GM06990 (cell line): ENCODE results near the gene CDRT4.

ENCODE experiments used
- DNase-seq: peaks from one replicate; pipeline ENCODE4 v3.0.0-alpha.2; 2011; ENCODE audit not compliant: insufficient read length; ENCODE audit errors: extremely low read depth
- H3K27me3 ChIP-seq: replicated peaks from 2 replicates; pipeline ENCODE4 v1.6.0; 2011; ENCODE audit warnings: low read length; ENCODE audit not compliant: control insufficient read depth, insufficient read depth
- H3K36me3 ChIP-seq: 2 replicates; pipeline ENCODE4 v1.5.1; 2011; ENCODE audit warnings: low read length; ENCODE audit not compliant: control insufficient read depth, insufficient read depth
- H3K4me3 ChIP-seq: replicated peaks from 2 replicates; pipeline ENCODE4 v1.5.1; 2011; ENCODE audit warnings: low read depth, mild to moderate bottlenecking, control low read depth, low read length
- TF ChIP-seq, protein P1 (sequence below): IDR thresholded peaks from 2 replicates; pipeline ENCODE4 v1.5.1; 2011; ENCODE audit warnings: low read length, control low read depth, mild to moderate bottlenecking, inconsistent platforms; ENCODE audit not compliant: insufficient read depth, poor library complexity, severe bottlenecking

CDRT4 gene

DNA sequence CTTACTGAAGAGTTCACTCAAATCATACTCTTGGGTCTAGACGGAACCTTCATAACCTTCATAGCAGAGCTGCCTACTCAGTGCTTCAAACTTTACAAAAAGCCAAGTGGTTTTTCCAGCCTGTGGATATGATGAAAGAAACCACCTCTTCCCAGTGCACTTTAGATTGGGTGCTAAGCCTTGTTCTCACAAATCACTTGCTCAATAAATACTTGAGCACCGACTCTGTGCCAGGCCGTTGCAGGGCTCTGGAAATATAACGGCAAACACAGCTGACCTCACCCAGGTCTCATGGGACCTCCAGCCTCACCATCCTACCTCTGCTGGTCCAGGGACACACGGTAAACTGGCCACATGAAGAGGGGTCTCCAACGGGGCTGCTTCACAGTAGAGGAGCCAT, 35.7 kb downstream of the CDRT4 start:
- no peak overlapping the region for H3K4me3 ChIP-seq
- H3K27me3 ChIP-seq: no peaks in the 10 kb centered on the region
- H3K36me3 ChIP-seq: no peaks in the 10 kb centered on the region
- no peak for DNase-seq
- TF ChIP-seq, protein P1, sequence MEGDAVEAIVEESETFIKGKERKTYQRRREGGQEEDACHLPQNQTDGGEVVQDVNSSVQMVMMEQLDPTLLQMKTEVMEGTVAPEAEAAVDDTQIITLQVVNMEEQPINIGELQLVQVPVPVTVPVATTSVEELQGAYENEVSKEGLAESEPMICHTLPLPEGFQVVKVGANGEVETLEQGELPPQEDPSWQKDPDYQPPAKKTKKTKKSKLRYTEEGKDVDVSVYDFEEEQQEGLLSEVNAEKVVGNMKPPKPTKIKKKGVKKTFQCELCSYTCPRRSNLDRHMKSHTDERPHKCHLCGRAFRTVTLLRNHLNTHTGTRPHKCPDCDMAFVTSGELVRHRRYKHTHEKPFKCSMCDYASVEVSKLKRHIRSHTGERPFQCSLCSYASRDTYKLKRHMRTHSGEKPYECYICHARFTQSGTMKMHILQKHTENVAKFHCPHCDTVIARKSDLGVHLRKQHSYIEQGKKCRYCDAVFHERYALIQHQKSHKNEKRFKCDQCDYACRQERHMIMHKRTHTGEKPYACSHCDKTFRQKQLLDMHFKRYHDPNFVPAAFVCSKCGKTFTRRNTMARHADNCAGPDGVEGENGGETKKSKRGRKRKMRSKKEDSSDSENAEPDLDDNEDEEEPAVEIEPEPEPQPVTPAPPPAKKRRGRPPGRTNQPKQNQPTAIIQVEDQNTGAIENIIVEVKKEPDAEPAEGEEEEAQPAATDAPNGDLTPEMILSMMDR: no peak

DNA sequence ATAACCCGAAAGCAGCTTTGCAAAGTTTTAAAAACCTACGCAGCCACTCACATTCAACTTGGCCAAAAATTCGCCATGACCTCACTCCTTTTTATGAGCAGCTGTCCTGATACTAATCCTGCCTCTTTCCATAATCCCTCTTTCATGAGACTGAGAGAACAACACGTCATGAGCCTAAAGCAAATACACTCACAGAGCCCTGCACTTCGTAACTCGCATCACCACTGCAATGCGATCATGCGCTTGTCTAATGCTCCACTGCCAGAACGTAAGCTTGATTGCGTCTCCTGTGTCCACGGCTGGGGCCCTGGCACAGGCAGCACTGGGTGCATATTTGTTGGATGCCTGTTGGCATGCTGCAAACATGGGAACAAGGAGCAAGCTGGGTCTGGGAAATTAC, 36.2 kb downstream of the CDRT4 start:
- TF ChIP-seq, protein P1: no peak
- no peak for DNase-seq

DNA sequence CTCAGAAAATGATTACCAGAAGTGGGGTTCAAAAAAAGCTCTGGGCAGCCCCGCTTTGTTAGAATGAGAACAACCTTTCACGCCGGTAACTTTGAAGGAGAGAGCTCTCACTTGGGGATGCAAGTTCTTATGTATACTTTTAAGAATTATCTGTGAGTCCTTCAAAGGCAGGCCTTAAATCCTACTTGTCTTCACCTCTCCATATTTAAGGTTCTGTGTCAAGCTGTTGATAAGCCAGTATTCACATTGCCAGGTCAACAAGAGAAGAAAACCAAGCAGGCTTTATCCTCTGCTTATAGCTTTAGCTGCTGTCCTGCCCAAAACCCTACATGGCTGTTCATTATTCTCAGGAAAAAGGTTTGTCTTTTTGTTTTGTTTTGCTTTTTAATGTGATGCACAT, 42.9 kb downstream of the CDRT4 start:
- TF ChIP-seq, protein P1: no peak
- no peaks in the 10 kb centered on the region for H3K27me3 ChIP-seq
- no peak overlapping the region for H3K4me3 ChIP-seq
- DNase-seq: no peak
- H3K36me3 ChIP-seq: no peaks in the 10 kb centered on the region

More for the DNA sequence above, 36.2 kb downstream of the CDRT4 start:
- H3K36me3 ChIP-seq: no peaks in the 10 kb centered on the region
- no peak overlapping the region for H3K4me3 ChIP-seq
- no peaks in the 10 kb centered on the region for H3K27me3 ChIP-seq

DNA sequence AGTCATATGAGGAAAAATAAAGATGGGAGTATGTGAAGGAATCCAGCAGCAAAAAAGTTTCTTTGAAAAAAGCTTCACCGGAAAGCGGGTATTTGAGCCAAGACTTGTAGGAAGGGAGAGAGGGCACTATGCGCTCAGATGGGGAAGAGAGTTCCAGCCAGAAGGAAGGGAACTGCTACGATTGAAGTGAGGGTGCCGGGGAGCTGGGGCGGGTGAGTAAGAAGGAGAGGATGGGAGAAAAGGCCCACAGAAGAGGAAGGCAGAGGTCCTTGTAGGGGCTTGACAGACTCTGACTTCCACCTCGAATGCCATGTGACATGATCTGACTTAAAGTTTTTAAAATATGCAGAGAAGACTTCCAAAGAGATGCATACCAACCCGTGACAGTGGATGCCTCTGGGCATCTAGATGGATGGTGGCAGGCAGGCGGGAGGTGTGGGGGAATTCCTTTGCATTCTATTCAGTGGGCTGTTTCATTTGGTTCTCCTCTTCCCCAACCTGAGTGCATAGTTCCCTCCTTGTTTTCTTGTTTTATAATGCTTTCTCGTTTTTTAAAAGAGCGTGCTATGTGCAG, 44.9 kb downstream of the CDRT4 start:
- Histone ChIP-seq H3K36me3 (no peaks in the 10 kb centered on the region), H3K27me3 (no peaks in the 10 kb centered on the region), H3K4me3 (no peak overlapping the region)
- DNase-seq: no peak
- TF ChIP-seq, protein P1: no peak

DNA sequence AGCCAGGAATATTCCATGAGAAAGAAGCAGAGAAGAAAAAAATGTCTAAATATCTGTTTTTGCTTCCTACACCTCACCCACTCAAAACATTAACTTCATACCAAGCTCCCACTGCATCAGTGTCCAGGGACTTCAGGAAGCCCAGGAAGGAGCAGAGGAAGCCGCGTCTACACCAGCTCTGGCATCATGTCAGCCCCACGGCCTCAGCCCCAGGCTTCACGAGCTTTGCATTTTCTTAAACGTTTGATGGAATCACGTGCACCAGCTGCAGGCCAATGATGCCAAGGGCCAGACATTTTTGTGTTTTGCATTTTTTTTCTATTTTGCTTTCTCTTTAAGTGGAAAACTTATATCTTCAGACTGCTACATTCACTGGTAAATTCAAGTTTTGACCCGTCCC, 48.6 kb downstream of the CDRT4 start:
- no peaks in the 10 kb centered on the region for H3K36me3 ChIP-seq
- no peak overlapping the region for H3K4me3 ChIP-seq
- no peaks in the 10 kb centered on the region for H3K27me3 ChIP-seq
- DNase-seq: no peak
- TF ChIP-seq, protein P1: no peak
